Brain pericyte (primary cell): Measurements from ENCODE around the gene AGBL3.

Experiments used
- DNase-seq: peaks from one replicate; pipeline ENCODE4 v3.0.0-alpha.2; 2012; ENCODE audit warnings: low read depth, low spot score

The AGBL3 gene

GRCh38 chr7:134986363-134987251 lies at the start of gene AGBL3:
AGBL3 (plus strand) TSS chr7:134986508; CDS start chr7:134987934, 1,426 bp downstream.
- DNase-seq: peak; percentile 77

- no peak for DNase-seq
These were observed 49.3 kb upstream of the AGBL3 start for GRCh38 chr7:134936893-134937510.

- no peak for DNase-seq
These were observed 48.2 kb upstream of the AGBL3 start for GRCh38 chr7:134938141-134938540.

GRCh38 chr7:134939136-134939535 lies 47.2 kb upstream of the AGBL3 start:
- no peak for DNase-seq

GRCh38 chr7:134940729-134941128 lies 45.6 kb upstream of the AGBL3 start:
- DNase-seq: no peak

- no peak for DNase-seq
These were observed 45.0 kb upstream of the AGBL3 start for GRCh38 chr7:134941185-134941900.

- DNase-seq: no peak
These were observed 44.4 kb upstream of the AGBL3 start for GRCh38 chr7:134941952-134942351.

GRCh38 chr7:134942690-134943466 lies 43.4 kb upstream of the AGBL3 start:
- no peak for DNase-seq

- DNase-seq: no peak
These were observed 42.4 kb upstream of the AGBL3 start for GRCh38 chr7:134943785-134944400.

GRCh38 chr7:134945691-134946090 lies 40.6 kb upstream of the AGBL3 start:
- no peak for DNase-seq

GRCh38 chr7:134946260-134946659 lies 40.0 kb upstream of the AGBL3 start:
- no peak for DNase-seq

GRCh38 chr7:134947329-134947728 lies 39.0 kb upstream of the AGBL3 start:
- no peak for DNase-seq

- no peak for DNase-seq
These were observed 38.5 kb upstream of the AGBL3 start for GRCh38 chr7:134947831-134948230.

- DNase-seq: no peak
These were observed 38.1 kb upstream of the AGBL3 start for GRCh38 chr7:134948246-134948645.

- DNase-seq: no peak
These were observed 37.6 kb upstream of the AGBL3 start for GRCh38 chr7:134948736-134949135.

- no peak for DNase-seq
These were observed 37.1 kb upstream of the AGBL3 start for GRCh38 chr7:134949171-134949570.

GRCh38 chr7:134954197-134955082 lies 31.9 kb upstream of the AGBL3 start:
- DNase-seq: no peak

- DNase-seq: no peak
These were observed 29.3 kb upstream of the AGBL3 start for GRCh38 chr7:134957005-134957404.

- DNase-seq: no peak
These were observed 26.5 kb upstream of the AGBL3 start for GRCh38 chr7:134959810-134960209.

- DNase-seq: no peak
These were observed 24.0 kb upstream of the AGBL3 start for GRCh38 chr7:134962270-134962780.
